D721Med (cell line): ENCODE results near the gene CDKN2B.

ENCODE experiments used
- DNase-seq: peaks from one replicate; pipeline ENCODE4 v3.0.0; 2011; ENCODE audit warnings: low spot score; ENCODE audit not compliant: insufficient read length
- FAIRE-seq: peaks from 2 replicates; lab custom pipeline; 2011; peaks lifted over from hg19 to GRCh38; lab: Jason Lieb, UNC
- TF ChIP-seq, protein P1 (sequence below): IDR thresholded peaks from 2 replicates; pipeline ENCODE4 v1.5.1; 2012; ENCODE audit warnings: mild to moderate bottlenecking, control low read depth; ENCODE audit not compliant: insufficient read depth; ENCODE audit errors: missing control alignments

The CDKN2B gene

DNA sequence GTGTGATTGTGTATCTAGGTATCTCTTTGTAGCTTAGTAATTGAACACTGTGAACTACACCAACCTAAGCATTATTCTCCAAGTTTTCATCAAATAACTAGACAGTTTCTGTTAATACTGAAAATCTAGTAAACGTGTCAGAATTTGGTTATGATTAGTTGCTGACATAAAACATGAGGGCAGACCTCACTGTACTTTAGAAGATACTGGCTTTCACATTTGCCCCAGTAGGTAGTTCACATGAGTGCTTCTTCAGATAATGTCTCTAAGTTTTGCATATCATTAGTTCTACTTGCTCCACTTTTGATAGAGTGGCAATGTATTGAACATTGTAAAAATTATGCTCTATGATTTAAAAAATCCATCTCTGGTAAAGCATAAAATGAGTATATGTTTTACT is 7.1 kb downstream of the CDKN2B start:
- DNase-seq (no peak), FAIRE-seq (no peak)
- TF ChIP-seq, protein P1, sequence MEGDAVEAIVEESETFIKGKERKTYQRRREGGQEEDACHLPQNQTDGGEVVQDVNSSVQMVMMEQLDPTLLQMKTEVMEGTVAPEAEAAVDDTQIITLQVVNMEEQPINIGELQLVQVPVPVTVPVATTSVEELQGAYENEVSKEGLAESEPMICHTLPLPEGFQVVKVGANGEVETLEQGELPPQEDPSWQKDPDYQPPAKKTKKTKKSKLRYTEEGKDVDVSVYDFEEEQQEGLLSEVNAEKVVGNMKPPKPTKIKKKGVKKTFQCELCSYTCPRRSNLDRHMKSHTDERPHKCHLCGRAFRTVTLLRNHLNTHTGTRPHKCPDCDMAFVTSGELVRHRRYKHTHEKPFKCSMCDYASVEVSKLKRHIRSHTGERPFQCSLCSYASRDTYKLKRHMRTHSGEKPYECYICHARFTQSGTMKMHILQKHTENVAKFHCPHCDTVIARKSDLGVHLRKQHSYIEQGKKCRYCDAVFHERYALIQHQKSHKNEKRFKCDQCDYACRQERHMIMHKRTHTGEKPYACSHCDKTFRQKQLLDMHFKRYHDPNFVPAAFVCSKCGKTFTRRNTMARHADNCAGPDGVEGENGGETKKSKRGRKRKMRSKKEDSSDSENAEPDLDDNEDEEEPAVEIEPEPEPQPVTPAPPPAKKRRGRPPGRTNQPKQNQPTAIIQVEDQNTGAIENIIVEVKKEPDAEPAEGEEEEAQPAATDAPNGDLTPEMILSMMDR, result no peak

DNA sequence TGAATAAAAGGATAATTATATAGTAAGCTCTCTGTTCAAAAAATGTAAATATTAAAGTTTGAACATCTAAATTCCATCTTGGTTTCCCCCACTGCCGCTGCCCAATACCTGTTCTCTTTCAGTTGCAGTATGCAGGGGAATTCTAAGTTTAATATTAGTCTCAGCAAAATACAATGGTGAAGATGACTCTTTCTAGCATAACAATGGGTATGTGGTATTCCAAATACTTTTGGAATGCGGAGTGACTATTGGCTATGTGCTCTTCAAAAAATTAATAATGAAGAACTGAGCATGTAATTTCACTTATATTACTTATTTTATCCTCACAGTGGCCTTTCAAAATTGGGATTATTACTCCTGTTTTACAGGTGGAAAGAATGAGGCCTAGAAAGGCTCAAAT is 11.1 kb downstream of the CDKN2B start:
- no peak for FAIRE-seq
- TF ChIP-seq, protein P1, result no peak
- DNase-seq, result no peak

DNA sequence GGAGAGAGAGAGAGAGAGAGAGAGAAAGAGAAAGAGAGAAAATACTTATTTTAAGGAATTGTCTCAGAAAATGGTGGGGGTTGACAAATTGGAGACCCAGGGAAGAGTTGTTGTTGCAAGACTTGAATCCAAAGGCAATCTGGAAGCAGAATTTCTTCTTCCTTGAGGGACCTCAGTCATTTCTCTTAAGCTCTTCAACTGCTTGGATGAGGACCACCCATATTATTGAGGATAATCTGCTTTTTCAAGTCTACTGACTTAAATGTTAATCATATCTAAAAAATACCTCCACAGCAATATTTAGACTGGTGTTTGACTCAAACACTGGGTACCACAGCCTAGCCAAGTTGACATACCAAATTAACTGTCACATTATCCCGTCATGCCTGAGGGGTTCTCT is 11.6 kb downstream of the CDKN2B start:
- no peak for FAIRE-seq
- DNase-seq, result no peak
- TF ChIP-seq, protein P1, result no peak

DNA sequence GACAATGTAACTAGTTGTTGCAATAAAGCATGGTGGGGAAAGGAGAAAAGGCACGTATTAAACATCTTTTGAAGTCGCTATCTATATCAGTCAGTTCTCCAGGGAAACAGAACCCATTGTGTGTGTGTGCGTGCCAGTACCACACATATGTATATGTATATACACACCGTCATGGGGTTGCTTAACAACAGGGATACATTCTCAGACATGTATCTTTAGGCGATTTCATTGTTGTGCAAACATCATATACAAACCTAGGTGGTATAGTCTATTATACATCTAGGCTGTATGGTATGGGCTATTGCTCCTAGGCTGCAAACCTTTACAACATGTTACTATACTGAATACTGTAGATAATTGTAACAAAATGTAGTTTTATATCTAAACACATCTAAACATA is 12.2 kb downstream of the CDKN2B start:
- TF ChIP-seq, protein P1, result no peak

DNA sequence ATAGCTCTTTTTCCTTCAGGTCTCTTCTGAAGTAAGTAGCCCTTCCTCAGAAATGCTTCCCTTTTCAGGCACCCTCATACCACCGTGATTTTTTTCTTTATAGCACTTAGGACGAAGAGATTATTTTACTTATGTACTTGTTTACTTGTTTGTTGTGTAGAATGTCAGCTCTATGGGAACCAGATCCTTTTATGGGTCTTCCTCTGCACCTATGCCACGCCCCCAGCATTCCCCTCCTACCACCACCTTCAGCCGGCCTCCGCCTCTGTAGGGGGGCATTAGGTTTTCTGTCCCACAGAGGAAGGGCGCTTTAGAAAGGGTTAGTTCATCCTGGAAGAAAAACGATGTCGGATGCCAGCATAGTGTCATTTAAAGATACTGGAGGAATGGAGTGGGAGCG is 12.7 kb downstream of the CDKN2B start:
- DNase-seq (no peak), FAIRE-seq (no peak)
- TF ChIP-seq, protein P1, result no peak

More for the DNA sequence above, 12.2 kb downstream of the CDKN2B start:
- DNase-seq (no peak), FAIRE-seq (no peak)

DNA sequence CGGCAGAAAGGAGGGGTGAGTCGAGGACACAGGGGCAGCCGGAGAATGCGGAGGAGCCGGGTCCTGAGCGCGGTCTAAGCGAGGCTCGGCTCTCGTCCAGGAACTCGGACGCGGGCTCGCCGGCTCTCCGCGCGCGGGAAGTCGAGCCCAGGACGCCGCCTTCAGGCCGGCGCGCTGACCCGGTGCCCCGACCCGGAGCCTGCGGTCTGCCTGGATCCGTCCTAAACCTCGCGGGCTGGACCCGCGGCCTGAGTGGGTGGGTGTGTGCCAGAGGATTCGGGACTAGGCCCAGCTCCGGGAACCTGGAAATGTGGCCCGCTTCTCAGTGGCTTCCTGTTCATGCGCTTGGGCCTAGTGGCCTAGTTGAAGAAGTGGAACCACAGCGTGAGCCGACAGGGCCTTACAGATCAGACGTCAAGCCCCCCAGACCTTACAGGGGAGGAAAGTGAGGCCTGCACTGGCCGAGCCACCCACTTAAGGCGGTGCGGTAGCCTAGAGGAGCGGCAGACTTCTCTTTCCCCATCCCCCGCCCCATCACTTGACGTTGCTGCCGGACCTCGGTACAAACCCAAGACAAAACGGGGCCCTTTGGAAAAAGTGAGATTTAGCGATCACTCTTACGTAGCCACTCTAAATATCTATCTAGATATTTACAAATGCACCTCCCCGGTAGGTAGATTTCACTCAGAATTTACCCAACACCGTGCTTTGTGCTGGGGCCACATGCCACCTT is 13.3 kb downstream of the CDKN2B start:
- TF ChIP-seq, protein P1, result no peak
- no peak for FAIRE-seq
- no peak for DNase-seq

DNA sequence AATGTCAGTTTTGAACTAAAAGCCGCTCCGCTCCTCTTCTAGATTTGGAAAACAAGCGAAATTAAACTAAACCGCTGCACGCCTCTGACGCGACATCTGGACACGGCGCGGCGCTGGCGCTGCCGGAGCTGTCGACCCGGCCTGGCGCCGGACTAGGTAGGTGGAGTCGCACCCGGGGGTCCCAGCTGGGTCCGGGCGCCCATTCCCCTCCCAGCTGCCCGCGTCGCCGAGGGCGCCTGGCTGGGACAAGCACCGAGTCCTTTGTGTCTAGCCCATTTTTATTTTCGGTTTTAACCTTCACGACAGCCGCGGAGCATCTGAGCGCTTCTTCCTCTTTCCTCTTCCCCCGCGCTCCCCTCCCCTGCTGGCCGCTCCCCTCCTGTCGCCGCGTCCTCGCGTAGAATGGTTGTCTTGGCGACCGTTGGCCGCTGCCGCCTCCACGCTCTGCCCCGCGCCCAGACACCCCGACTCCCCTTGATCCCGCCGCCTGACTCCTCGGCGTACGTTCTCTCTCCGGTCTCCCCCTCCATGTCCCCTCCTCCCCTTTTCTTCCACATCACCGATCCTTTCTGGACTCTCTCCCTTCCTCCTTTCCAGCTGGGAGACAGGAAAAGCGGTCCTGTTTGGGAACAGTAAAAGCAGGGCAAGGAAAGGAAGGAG is 14.0 kb downstream of the CDKN2B start:
- TF ChIP-seq, protein P1, result no peak
- DNase-seq (no peak), FAIRE-seq (no peak)
